H1 (cell line): ENCODE results near the gene APOL1. TPM values are rescaled to one million over a fixed set of nuclear protein-coding genes. Genes with fewer than 3 reads are reported as not detected.

ENCODE experiments used
- CTCF ChIA-PET: fragments of 300-600 bp; sonication (Branson Sonifier 250); formaldehyde crosslinking; loops from one replicate; lab custom pipeline; 2021; ENCODE audit not compliant: partially characterized antibody; lab: Charles Lee
- POLR2A ChIA-PET: fragments of 300-600 bp; sonication (Branson Sonifier 250); formaldehyde crosslinking; loops from one replicate; lab custom pipeline; 2021; ENCODE audit warnings: inconsistent platforms; ENCODE audit not compliant: partially characterized antibody; lab: Charles Lee
- DNase-seq, 2 experiments: peaks; one replicate each; pipeline versions ENCODE4 v3.0.0 to v3.0.0-alpha.2; 2010 to 2022; ENCODE audit warnings: low spot score in 2 of 2, low read depth in 1 of 2, mixed read lengths in 1 of 2
- FAIRE-seq: peaks from 2 replicates; lab custom pipeline; 2011; peaks lifted over from hg19 to GRCh38; lab: Jason Lieb, UNC
- H2AFZ ChIP-seq: 2 replicates; pipeline ENCODE4 v1.8.1; 2012; ENCODE audit warnings: low read length, inconsistent platforms
- H2AK5ac ChIP-seq: 2 replicates; pipeline ENCODE4 v1.6.1; 2013; ENCODE audit warnings: low read depth, low read length
- H2BK120ac ChIP-seq: replicated peaks from 2 replicates; pipeline ENCODE3; 2013; ENCODE audit warnings: low read depth, low read length, inconsistent platforms
- H2BK12ac ChIP-seq: 2 replicates; pipeline ENCODE4 v1.6.1; 2013; ENCODE audit warnings: low read depth, low read length
- H2BK15ac ChIP-seq: 2 replicates; pipeline ENCODE4 v1.6.1; 2013; ENCODE audit warnings: low read length
- H2BK20ac ChIP-seq: 2 replicates; pipeline ENCODE4 v1.6.1; 2013; ENCODE audit warnings: low read length
- H2BK5ac ChIP-seq: 2 replicates; pipeline ENCODE4 v1.6.1; 2013; ENCODE audit warnings: low read depth, low read length
- H3K14ac ChIP-seq: 2 replicates; pipeline ENCODE4 v1.6.1; 2013; ENCODE audit warnings: inconsistent platforms; ENCODE audit not compliant: insufficient read length
- H3K18ac ChIP-seq: 2 replicates; pipeline ENCODE4 v1.6.1; 2013; ENCODE audit warnings: low read length; ENCODE audit errors: extremely low read depth
- H3K23ac ChIP-seq: 2 replicates; pipeline ENCODE4 v1.6.1; 2013; ENCODE audit warnings: inconsistent platforms; ENCODE audit not compliant: insufficient read length
- H3K23me2 ChIP-seq: 2 replicates; pipeline ENCODE4 v1.6.1; 2013; ENCODE audit warnings: low read depth, low read length
- H3K27ac ChIP-seq: 2 replicates; pipeline ENCODE4 v1.6.1; 2011; ENCODE audit warnings: low read depth, low read length, inconsistent platforms
- H3K27me3 ChIP-seq, 4 experiments: replicated peaks in 1 of 4; 1 replicate in 1 of 4; 2 replicates in 3 of 4; pipeline versions ENCODE4 v1.6.1 to v1.8.1; 2011 to 2013; ENCODE audit warnings: low read length in 3 of 4, mild to moderate bottlenecking in 3 of 4, inconsistent platforms in 2 of 4, mixed read lengths in 2 of 4, moderate library complexity in 1 of 4; ENCODE audit not compliant: control insufficient read depth in 3 of 4, insufficient read depth in 3 of 4; ENCODE audit errors: extremely low read depth in 1 of 4
- H3K36me3 ChIP-seq, 4 experiments: 2 replicates each; pipeline versions ENCODE4 v1.6.1 to v1.8.1; 2011 to 2013; ENCODE audit warnings: mild to moderate bottlenecking in 4 of 4, low read length in 3 of 4, moderate library complexity in 2 of 4, control low read depth in 1 of 4, inconsistent platforms in 1 of 4; ENCODE audit not compliant: insufficient read depth in 4 of 4, control insufficient read depth in 2 of 4
- H3K4ac ChIP-seq: replicated peaks from 2 replicates; pipeline ENCODE3; 2013; ENCODE audit warnings: low read length, low read depth, mixed read lengths, inconsistent platforms; ENCODE audit not compliant: insufficient read length
- H3K4me1 ChIP-seq, 4 experiments: replicated peaks in 1 of 4; 1 replicate in 1 of 4; 2 replicates in 3 of 4; pipeline versions ENCODE4 v1.6.1 to v1.8.1; 2011 to 2013; ENCODE audit warnings: low read length in 3 of 4, inconsistent platforms in 2 of 4, mixed read lengths in 1 of 4; ENCODE audit not compliant: insufficient read depth in 4 of 4, control insufficient read depth in 3 of 4
- H3K4me2 ChIP-seq, 2 experiments: 2 replicates each; pipeline versions ENCODE4 v1.6.1 to v1.8.1; 2011 to 2013; ENCODE audit warnings: low read depth in 2 of 2, low read length in 2 of 2, control low read depth in 1 of 2, inconsistent platforms in 1 of 2, mild to moderate bottlenecking in 1 of 2; ENCODE audit not compliant: insufficient read depth in 1 of 2
- H3K4me3 ChIP-seq, 4 experiments: fragments of 200-600, 300-600 bp in 1 of 4; sonication (generic), shearing (Covaris generic), sonication (Bioruptor Twin) in 1 of 4; 2 replicates each; pipeline versions ENCODE4 v1.5.1 to v1.8.1; 2011 to 2016; ENCODE audit warnings: low read length in 4 of 4, low read depth in 3 of 4, control low read depth in 2 of 4, inconsistent platforms in 2 of 4, mild to moderate bottlenecking in 2 of 4, mixed read lengths in 1 of 4, moderate library complexity in 1 of 4; ENCODE audit not compliant: insufficient read depth in 2 of 4; ENCODE audit errors: extremely low read depth in 1 of 4
- H3K56ac ChIP-seq: replicated peaks from 2 replicates; pipeline ENCODE3; 2013; ENCODE audit warnings: low read depth, mild to moderate bottlenecking, mixed read lengths, low read length, inconsistent platforms; ENCODE audit not compliant: insufficient read length
- H3K79me1 ChIP-seq: 2 replicates; pipeline ENCODE4 v1.6.1; 2013; ENCODE audit warnings: low read depth, low read length, control low read depth
- H3K79me2 ChIP-seq, 2 experiments: 2 replicates each; pipeline versions ENCODE4 v1.6.1 to v1.8.1; 2012 to 2013; ENCODE audit warnings: low read length in 2 of 2, mild to moderate bottlenecking in 2 of 2, inconsistent platforms in 1 of 2; ENCODE audit not compliant: insufficient read depth in 2 of 2, control insufficient read depth in 1 of 2
- H3K9ac ChIP-seq, 4 experiments: replicated peaks in 1 of 4; 1 replicate in 1 of 4; 2 replicates in 3 of 4; pipeline versions ENCODE4 v1.6.1 to v1.8.1; 2011 to 2013; ENCODE audit warnings: low read depth in 3 of 4, low read length in 3 of 4, control low read depth in 2 of 4, mild to moderate bottlenecking in 2 of 4, moderate library complexity in 2 of 4, inconsistent platforms in 1 of 4; ENCODE audit errors: extremely low read depth in 1 of 4
- H3K9me3 ChIP-seq, 2 experiments: 2 replicates each; pipeline versions ENCODE4 v1.6.1 to v1.8.1; 2012 to 2013; ENCODE audit warnings: mild to moderate bottlenecking in 2 of 2, moderate library complexity in 2 of 2, control low read depth in 1 of 2, inconsistent platforms in 1 of 2, low read depth in 1 of 2, low read length in 1 of 2, mixed read lengths in 1 of 2; ENCODE audit not compliant: insufficient read depth in 2 of 2
- H4K20me1 ChIP-seq, 2 experiments: replicated peaks in 1 of 2; 2 replicates each; pipeline versions ENCODE3 to v1.8.1; 2011 to 2013; ENCODE audit warnings: inconsistent platforms in 2 of 2, low read length in 2 of 2, mild to moderate bottlenecking in 1 of 2; ENCODE audit not compliant: insufficient read depth in 2 of 2, control insufficient read depth in 1 of 2
- H4K5ac ChIP-seq: 2 replicates; pipeline ENCODE4 v1.6.1; 2013; ENCODE audit warnings: low read length, low read depth, mixed read lengths, inconsistent platforms; ENCODE audit not compliant: insufficient read length
- H4K8ac ChIP-seq: 2 replicates; pipeline ENCODE4 v1.8.0; 2013; ENCODE audit warnings: mild to moderate bottlenecking, moderate library complexity, low read length, inconsistent platforms; ENCODE audit not compliant: insufficient read depth; ENCODE audit errors: extremely low read depth
- H4K91ac ChIP-seq: replicated peaks from 2 replicates; pipeline ENCODE3; 2013; ENCODE audit warnings: low read length, mixed read lengths, inconsistent platforms; ENCODE audit not compliant: insufficient read length
- BCL11A ChIP-seq, 2 experiments: IDR thresholded peaks; one replicate each; pipeline ENCODE4 v1.6.1; 2011; ENCODE audit warnings: low read depth in 2 of 2, low read length in 2 of 2, mild to moderate bottlenecking in 2 of 2
- CHD2 ChIP-seq: IDR thresholded peaks from 2 replicates; pipeline ENCODE4 v1.6.1; 2012; ENCODE audit warnings: low read length, improper control_type of control experiment
- CTBP2 ChIP-seq: IDR thresholded peaks from 2 replicates; pipeline ENCODE4 v1.7.0; 2011; ENCODE audit warnings: borderline replicate concordance, mild to moderate bottlenecking, moderate library complexity, mixed read lengths, low read length; ENCODE audit not compliant: insufficient read depth, insufficient read length
- JUND ChIP-seq: IDR thresholded peaks from 2 replicates; pipeline ENCODE4 v1.6.1; 2011; ENCODE audit warnings: mild to moderate bottlenecking, improper control_type of control experiment, low read length
- MAFK ChIP-seq: IDR thresholded peaks from 2 replicates; pipeline ENCODE4 v1.6.1; 2012; ENCODE audit warnings: low read depth, mild to moderate bottlenecking, improper control_type of control experiment, low read length
- WGBS, 2 experiments: shearing (Covaris generic) in 1 of 2; methylation state at CpG; one replicate each; pipeline versions ENCODE4 v1.1.6 to v1.1.7; 2013 to 2015; ENCODE audit warnings: low lambda C conversion rate in 2 of 2, mixed read lengths in 2 of 2, inconsistent platforms in 1 of 2, low coverage in 1 of 2, missing lambda C conversion rate in 1 of 2; ENCODE audit not compliant: insufficient replicate concordance in 2 of 2, insufficient coverage in 1 of 2, insufficient read length in 1 of 2; ENCODE audit errors: extremely low coverage in 1 of 2, missing lambda C conversion rate in 1 of 2; 5-methylcytosine and 5-hydroxymethylcytosine counted together
- polyA plus RNA-seq, 7 experiments: library from polyadenylated mRNA; depleted of rRNA in 3 of 7; stranded (reverse) in 5 of 7; unstranded in 2 of 7; fragments of >200 nt in 5 of 7; fragments of 200-250 nt in 2 of 7; gene quantifications; 1 replicate in 5 of 7; 2 replicates in 1 of 7; 4 replicates in 1 of 7; pipeline versions ENCODE4 v1.2.1 to v1.2.3, GENCODE V29; 2011 to 2013; ENCODE audit warnings: missing spikeins in 2 of 7, mixed read lengths in 2 of 7
- total RNA-seq: library from RNA; stranded (reverse); fragmentation: NEBNext Ultra II Directional; extraction: Animal tissue kit (Norgen Biotek cat#: 25700); gene quantifications from 2 replicates; pipeline ENCODE4 v1.2.1, GENCODE V29; 2021

APOL1 gene
- total and polyA plus RNA-seq, 2 of the 8 experiments (the other 6 are each of a cell fraction or from before 2014, with no cell fraction given), result not detected

DNA sequence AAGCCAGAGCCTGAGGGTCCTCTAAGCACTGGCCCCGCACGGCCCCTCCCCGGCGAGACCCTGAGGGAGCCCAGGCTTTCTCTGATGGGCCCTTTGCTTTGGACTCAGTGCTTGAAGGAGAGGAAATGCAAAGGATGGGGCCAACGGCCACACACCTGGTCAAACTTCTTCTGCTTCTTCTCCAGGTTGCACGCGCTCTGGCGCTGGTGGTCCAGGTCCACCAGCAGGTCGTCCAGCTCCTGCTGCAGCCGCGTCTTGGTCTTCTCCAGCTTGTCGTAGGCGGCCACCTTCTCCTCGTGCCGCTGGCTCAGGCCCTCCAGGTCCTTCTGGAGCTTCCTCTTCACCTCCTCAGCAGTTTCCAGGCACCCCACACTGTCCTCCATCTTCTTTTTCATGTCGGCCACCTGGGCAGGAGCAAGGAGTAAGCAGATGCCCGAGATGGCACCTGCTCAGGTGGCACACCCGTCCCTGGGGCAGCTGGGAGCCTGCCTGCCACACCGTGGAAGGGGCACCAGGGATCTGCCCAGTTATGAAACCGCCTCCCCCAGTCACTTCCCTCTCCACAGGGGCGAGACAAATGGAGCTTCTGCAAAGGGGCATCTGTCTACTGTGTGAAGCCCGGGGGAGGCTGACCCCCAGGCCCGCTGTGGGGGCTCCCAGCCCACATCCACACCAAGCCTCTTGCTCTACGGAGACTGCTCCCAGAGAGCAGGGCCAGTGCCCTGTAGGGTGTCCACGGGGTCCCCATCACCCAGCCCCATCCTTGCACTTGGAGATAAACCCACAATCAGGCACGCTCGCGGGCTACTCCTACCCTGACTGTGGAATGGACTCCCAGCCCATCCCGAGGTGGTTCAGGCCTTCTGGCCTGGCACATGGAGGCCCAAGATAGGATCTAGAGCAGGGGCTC, 39.2 kb downstream of the APOL1 start:
- no peaks in the 10 kb centered on the region for H3K4me1 ChIP-seq
- H2BK5ac ChIP-seq, result no peak overlapping the region
- no peak for FAIRE-seq
- no peaks in the 10 kb centered on the region for H3K23me2 ChIP-seq
- TF ChIP-seq CHD2 (no peak), JUND (no peak), CTBP2 (no peak), MAFK (no peak), BCL11A (IDR thresholded peaks at IDR 0.05; ENCODE audit: low read depth in 2 of 2, low read length in 2 of 2) (no peak)
- CTCF ChIA-PET, result interaction anchor here (0.6 to 3.7 kb wide), 5 partner anchors 9 to 219 kb away, joined by 3 to 12 read pairs (median 11); no protein-coding TSS in a partner anchor
- no peak overlapping the region for H4K91ac ChIP-seq
- no peaks in the 10 kb centered on the region for H3K79me2 ChIP-seq
- no peak overlapping the region for H3K4me3 ChIP-seq
- WGBS, 2 experiments, result 95% methylated on average over 29 of the region's 29 CpGs; no CpG with 5 or more reads in 1 of the 2 experiments
- no peak overlapping the region for H3K56ac ChIP-seq
- no peak overlapping the region for H3K14ac ChIP-seq
- POLR2A ChIA-PET, result interaction anchor here (1.3 kb wide), 1 partner anchor 40 kb away, joined by 3 read pairs; no protein-coding TSS in a partner anchor
- H3K23ac ChIP-seq, result no peak overlapping the region
- H3K4ac ChIP-seq, result no peak overlapping the region
- H3K36me3 ChIP-seq, result peaks cover 52 to 85% (median 77%) of the 10 kb centered on the region in 4 experiments
- no peak overlapping the region for H3K9ac ChIP-seq
- H2BK20ac ChIP-seq, result no peak overlapping the region
- H2BK15ac ChIP-seq, result no peak overlapping the region
- H3K27ac ChIP-seq, result no peak overlapping the region
- peaks cover 3 to 4% of the 10 kb centered on the region in 2 experiments for H4K20me1 ChIP-seq
- no peaks in the 10 kb centered on the region for H3K27me3 ChIP-seq
- no peak overlapping the region for H2BK120ac ChIP-seq
- no peaks in the 10 kb centered on the region for H3K79me1 ChIP-seq
- H3K4me2 ChIP-seq, result no peak overlapping the region
- no peak overlapping the region for H2BK12ac ChIP-seq
- no peak overlapping the region for H4K8ac ChIP-seq
- no peak overlapping the region for H2AFZ ChIP-seq
- H4K5ac ChIP-seq, result no peak overlapping the region
- H2AK5ac ChIP-seq, result no peak overlapping the region
- no peak overlapping the region for H3K18ac ChIP-seq
- DNase-seq, result no peak
- H3K9me3 ChIP-seq, result peaks cover 2 to 11% of the 10 kb centered on the region in 2 experiments; a peak in 1 of 4 replicates
